ENCODE data around the gene CLRN1.

CLRN1 gene

GRCh38 chr3:150975086-150975991 is 2.8 kb upstream of the CLRN1 start:
- H3K9me3 ChIP-seq (ENCODE audit: insufficient read depth, low read depth, low read length), result no peaks in the 10 kb centered on the region
- no peak overlapping the region for H3K4me3 ChIP-seq (ENCODE audit: low read length, poor library complexity, severe bottlenecking)
- no peaks in the 10 kb centered on the region for H3K27me3 ChIP-seq (ENCODE audit: insufficient read depth, low read length, poor library complexity, severe bottlenecking)
- no peak overlapping the region for H3K9ac ChIP-seq (ENCODE audit: low read depth, low read length, poor library complexity, severe bottlenecking)
- H3K9me2 ChIP-seq (replicated peaks; ENCODE audit: low read depth, low read length), result no peaks in the 10 kb centered on the region
- no peaks in the 10 kb centered on the region for H3F3A ChIP-seq (ENCODE audit: low read depth)
- TF ChIP-seq, protein P1, sequence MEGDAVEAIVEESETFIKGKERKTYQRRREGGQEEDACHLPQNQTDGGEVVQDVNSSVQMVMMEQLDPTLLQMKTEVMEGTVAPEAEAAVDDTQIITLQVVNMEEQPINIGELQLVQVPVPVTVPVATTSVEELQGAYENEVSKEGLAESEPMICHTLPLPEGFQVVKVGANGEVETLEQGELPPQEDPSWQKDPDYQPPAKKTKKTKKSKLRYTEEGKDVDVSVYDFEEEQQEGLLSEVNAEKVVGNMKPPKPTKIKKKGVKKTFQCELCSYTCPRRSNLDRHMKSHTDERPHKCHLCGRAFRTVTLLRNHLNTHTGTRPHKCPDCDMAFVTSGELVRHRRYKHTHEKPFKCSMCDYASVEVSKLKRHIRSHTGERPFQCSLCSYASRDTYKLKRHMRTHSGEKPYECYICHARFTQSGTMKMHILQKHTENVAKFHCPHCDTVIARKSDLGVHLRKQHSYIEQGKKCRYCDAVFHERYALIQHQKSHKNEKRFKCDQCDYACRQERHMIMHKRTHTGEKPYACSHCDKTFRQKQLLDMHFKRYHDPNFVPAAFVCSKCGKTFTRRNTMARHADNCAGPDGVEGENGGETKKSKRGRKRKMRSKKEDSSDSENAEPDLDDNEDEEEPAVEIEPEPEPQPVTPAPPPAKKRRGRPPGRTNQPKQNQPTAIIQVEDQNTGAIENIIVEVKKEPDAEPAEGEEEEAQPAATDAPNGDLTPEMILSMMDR (conservative IDR thresholded peaks at IDR 0.05; ENCODE audit: low read length), result no peak
- TF ChIP-seq EZH2phosphoT487 (IDR thresholded peaks at IDR 0.05; ENCODE audit: borderline replicate concordance), result no peak
- H4K20me1 ChIP-seq (ENCODE audit: insufficient read depth, low read length, poor library complexity, severe bottlenecking), result no peaks in the 10 kb centered on the region
- no peaks in the 10 kb centered on the region for H3K36me3 ChIP-seq (ENCODE audit: insufficient read depth, low read length)
- H2AFZ ChIP-seq (ENCODE audit: low read length), result no peak overlapping the region
- no peaks in the 10 kb centered on the region for H3K4me1 ChIP-seq (ENCODE audit: insufficient read depth, low read length, poor library complexity, severe bottlenecking)
- no peak overlapping the region for H3K4me2 ChIP-seq (ENCODE audit: low read depth, low read length, poor library complexity, severe bottlenecking)
- no peaks in the 10 kb centered on the region for H3K79me2 ChIP-seq (ENCODE audit: insufficient read depth, low read length)

- H3F3A ChIP-seq (ENCODE audit: low read depth), result no peaks in the 10 kb centered on the region
- no peaks in the 10 kb centered on the region for H3K79me2 ChIP-seq (ENCODE audit: insufficient read depth, low read length)
- TF ChIP-seq EZH2phosphoT487 (IDR thresholded peaks at IDR 0.05; ENCODE audit: borderline replicate concordance), result no peak
- TF ChIP-seq, protein P1 (conservative IDR thresholded peaks at IDR 0.05; ENCODE audit: low read length), result no peak
- no peaks in the 10 kb centered on the region for H4K20me1 ChIP-seq (ENCODE audit: insufficient read depth, low read length, poor library complexity, severe bottlenecking)
- no peaks in the 10 kb centered on the region for H3K9me3 ChIP-seq (ENCODE audit: insufficient read depth, low read depth, low read length)
- H3K27me3 ChIP-seq (ENCODE audit: insufficient read depth, low read length, poor library complexity, severe bottlenecking), result no peaks in the 10 kb centered on the region
- no peaks in the 10 kb centered on the region for H3K36me3 ChIP-seq (ENCODE audit: insufficient read depth, low read length)
- H3K9ac ChIP-seq (ENCODE audit: low read depth, low read length, poor library complexity, severe bottlenecking), result no peak overlapping the region
- no peak overlapping the region for H3K4me3 ChIP-seq (ENCODE audit: low read length, poor library complexity, severe bottlenecking)
- H2AFZ ChIP-seq (ENCODE audit: low read length), result no peak overlapping the region
- no peaks in the 10 kb centered on the region for H3K9me2 ChIP-seq (replicated peaks; ENCODE audit: low read depth, low read length)
- H3K4me2 ChIP-seq (ENCODE audit: low read depth, low read length, poor library complexity, severe bottlenecking), result no peak overlapping the region
- no peaks in the 10 kb centered on the region for H3K4me1 ChIP-seq (ENCODE audit: insufficient read depth, low read length, poor library complexity, severe bottlenecking)
Observed at GRCh38 chr3:150970665-150971324, 1.7 kb downstream of the CLRN1 start.

GRCh38 chr3:150968341-150969035 is 4.0 kb downstream of the CLRN1 start:
- H3K9ac ChIP-seq (ENCODE audit: low read depth, low read length, poor library complexity, severe bottlenecking), result no peak overlapping the region
- H3K9me2 ChIP-seq (replicated peaks; ENCODE audit: low read depth, low read length), result no peaks in the 10 kb centered on the region
- no peaks in the 10 kb centered on the region for H3K9me3 ChIP-seq (ENCODE audit: insufficient read depth, low read depth, low read length)
- no peaks in the 10 kb centered on the region for H3F3A ChIP-seq (ENCODE audit: low read depth)
- H3K4me1 ChIP-seq (ENCODE audit: insufficient read depth, low read length, poor library complexity, severe bottlenecking), result no peaks in the 10 kb centered on the region
- H3K27me3 ChIP-seq (ENCODE audit: insufficient read depth, low read length, poor library complexity, severe bottlenecking), result no peaks in the 10 kb centered on the region
- no peak overlapping the region for H2AFZ ChIP-seq (ENCODE audit: low read length)
- no peak overlapping the region for H3K4me2 ChIP-seq (ENCODE audit: low read depth, low read length, poor library complexity, severe bottlenecking)
- H3K79me2 ChIP-seq (ENCODE audit: insufficient read depth, low read length), result no peaks in the 10 kb centered on the region
- no peaks in the 10 kb centered on the region for H3K36me3 ChIP-seq (ENCODE audit: insufficient read depth, low read length)
- no peak overlapping the region for H3K4me3 ChIP-seq (ENCODE audit: low read length, poor library complexity, severe bottlenecking)
- no peaks in the 10 kb centered on the region for H4K20me1 ChIP-seq (ENCODE audit: insufficient read depth, low read length, poor library complexity, severe bottlenecking)
- TF ChIP-seq, protein P1 (conservative IDR thresholded peaks at IDR 0.05; ENCODE audit: low read length), result no peak
- TF ChIP-seq EZH2phosphoT487 (IDR thresholded peaks at IDR 0.05; ENCODE audit: borderline replicate concordance), result no peak
